ENCODE measurements around the gene RPS6KA4. TPM values are rescaled to one million over a fixed set of nuclear protein-coding genes. Genes with fewer than 3 reads are reported as not detected.

RPS6KA4 gene
- total RNA-seq, 1 donor from 2014 or later: 12.7 TPM

DNA sequence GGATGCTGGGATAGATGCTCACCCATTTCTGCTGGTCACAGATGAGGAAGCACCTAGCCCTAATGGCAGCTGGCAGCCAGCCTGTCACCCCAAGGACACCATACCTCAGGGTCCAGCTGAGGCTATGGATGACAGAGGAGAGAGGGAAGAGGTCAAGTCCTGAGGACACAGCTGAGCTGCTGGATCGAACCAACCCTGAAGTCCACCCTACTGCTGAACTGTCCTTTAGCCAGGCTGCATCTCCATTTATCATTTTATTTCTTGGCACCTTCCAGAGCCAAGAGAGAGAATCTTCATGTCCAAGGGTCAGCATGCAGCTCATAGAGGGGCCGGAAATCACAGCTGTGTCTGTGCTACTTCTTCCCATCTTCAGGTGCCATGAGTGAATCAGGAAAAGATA, 30.9 kb downstream of the RPS6KA4 start:
- Histone ChIP-seq H3K36me3 (no peaks in the 10 kb centered on the region), H3K4me1 (no peaks in the 10 kb centered on the region), H3K27me3 (no peaks in the 10 kb centered on the region), H3K4me3 (no peak overlapping the region), H3K79me2 (ENCODE audit: low read depth) (no peaks in the 10 kb centered on the region), H3K9me3 (ENCODE audit: low read depth) (no peaks in the 10 kb centered on the region), H3F3A (ENCODE audit: low read depth) (no peaks in the 10 kb centered on the region), H3K9ac (no peak overlapping the region), H4K20me1 (ENCODE audit: low read depth) (no peaks in the 10 kb centered on the region), H2AFZ (replicated peaks) (no peak overlapping the region), H3K4me2 (no peak overlapping the region), H3K27ac (no peak overlapping the region)
- Mint-ChIP-seq H3K4me1 (peaks cover 10% of the 10 kb centered on the region), H3K4me3 (no peak overlapping the region), H3K27me3 (ENCODE audit: insufficient read depth, low read depth) (peaks cover 19% of the 10 kb centered on the region), H3K36me3 (no peaks in the 10 kb centered on the region), H3K9me3 (no peaks in the 10 kb centered on the region), H3K27ac (no peak overlapping the region)
- no peak for DNase-seq (ENCODE audit: low spot score)
- TF ChIP-seq EZH2phosphoT487 (IDR thresholded peaks at IDR 0.05): no peak
- no peak for TF ChIP-seq EZH2 (IDR thresholded peaks at IDR 0.05)
- TF ChIP-seq, protein P1, sequence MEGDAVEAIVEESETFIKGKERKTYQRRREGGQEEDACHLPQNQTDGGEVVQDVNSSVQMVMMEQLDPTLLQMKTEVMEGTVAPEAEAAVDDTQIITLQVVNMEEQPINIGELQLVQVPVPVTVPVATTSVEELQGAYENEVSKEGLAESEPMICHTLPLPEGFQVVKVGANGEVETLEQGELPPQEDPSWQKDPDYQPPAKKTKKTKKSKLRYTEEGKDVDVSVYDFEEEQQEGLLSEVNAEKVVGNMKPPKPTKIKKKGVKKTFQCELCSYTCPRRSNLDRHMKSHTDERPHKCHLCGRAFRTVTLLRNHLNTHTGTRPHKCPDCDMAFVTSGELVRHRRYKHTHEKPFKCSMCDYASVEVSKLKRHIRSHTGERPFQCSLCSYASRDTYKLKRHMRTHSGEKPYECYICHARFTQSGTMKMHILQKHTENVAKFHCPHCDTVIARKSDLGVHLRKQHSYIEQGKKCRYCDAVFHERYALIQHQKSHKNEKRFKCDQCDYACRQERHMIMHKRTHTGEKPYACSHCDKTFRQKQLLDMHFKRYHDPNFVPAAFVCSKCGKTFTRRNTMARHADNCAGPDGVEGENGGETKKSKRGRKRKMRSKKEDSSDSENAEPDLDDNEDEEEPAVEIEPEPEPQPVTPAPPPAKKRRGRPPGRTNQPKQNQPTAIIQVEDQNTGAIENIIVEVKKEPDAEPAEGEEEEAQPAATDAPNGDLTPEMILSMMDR (IDR thresholded peaks at IDR 0.05): no peak

DNA sequence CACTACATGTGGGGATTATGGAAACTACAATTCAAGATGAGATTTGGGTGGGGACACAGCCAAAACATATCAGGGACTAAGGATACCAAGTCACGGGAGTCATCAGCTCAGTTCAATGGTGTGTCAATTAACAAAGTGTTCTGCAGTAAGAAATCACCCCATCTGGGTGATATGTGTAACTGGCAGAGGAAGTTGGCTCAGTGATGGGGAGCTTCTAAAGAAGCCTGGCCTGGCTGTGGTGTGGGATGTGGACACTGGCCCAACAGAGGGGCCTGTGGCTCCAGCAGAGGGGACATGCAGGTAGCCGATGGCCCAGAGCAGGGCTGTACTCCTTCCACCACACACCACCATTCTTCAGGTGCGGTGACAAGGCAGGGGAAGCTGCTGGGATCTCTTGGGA, 31.6 kb downstream of the RPS6KA4 start:
- H4K20me1 ChIP-seq (ENCODE audit: low read depth): no peaks in the 10 kb centered on the region
- peaks cover 20% of the 10 kb centered on the region for H3K27me3 Mint-ChIP-seq (ENCODE audit: insufficient read depth, low read depth)
- peaks cover 1% of the 10 kb centered on the region for H3K4me1 ChIP-seq
- H3F3A ChIP-seq (ENCODE audit: low read depth): peaks cover 1% of the 10 kb centered on the region
- DNase-seq (ENCODE audit: low spot score): no peak
- H3K27me3 ChIP-seq: no peaks in the 10 kb centered on the region
- no peaks in the 10 kb centered on the region for H3K79me2 ChIP-seq (ENCODE audit: low read depth)
- no peak overlapping the region for H2AFZ ChIP-seq (replicated peaks)
- no peak for TF ChIP-seq EZH2 (IDR thresholded peaks at IDR 0.05)
- H3K4me3 ChIP-seq: no peak overlapping the region
- H3K4me1 Mint-ChIP-seq: peaks cover 13% of the 10 kb centered on the region
- no peaks in the 10 kb centered on the region for H3K9me3 Mint-ChIP-seq
- H3K4me2 ChIP-seq: no peak overlapping the region
- no peaks in the 10 kb centered on the region for H3K36me3 ChIP-seq
- H3K9ac ChIP-seq: no peak overlapping the region
- H3K27ac Mint-ChIP-seq: no peak overlapping the region
- H3K4me3 Mint-ChIP-seq: no peak overlapping the region
- no peaks in the 10 kb centered on the region for H3K9me3 ChIP-seq (ENCODE audit: low read depth)
- no peak overlapping the region for H3K27ac ChIP-seq
- H3K36me3 Mint-ChIP-seq: no peaks in the 10 kb centered on the region

DNA sequence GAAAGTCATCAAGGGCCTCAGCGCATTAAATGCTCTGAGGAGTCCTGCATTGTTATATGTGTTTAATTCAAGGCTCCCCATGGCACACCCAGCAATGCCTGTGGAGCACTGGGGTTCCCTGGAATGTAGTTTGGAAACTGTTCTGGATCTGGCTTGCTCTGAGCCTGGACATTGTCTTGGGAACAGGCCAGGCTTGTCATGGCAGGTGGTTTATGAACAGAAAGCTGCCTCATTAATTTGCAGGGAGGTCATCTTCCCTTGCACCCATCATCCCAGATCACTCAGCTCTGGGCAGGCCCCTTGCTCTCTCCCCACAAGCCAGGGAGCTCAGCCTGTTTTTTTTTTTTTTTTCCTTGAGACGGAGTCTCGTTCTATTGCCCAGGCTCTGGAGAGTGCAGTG, 32.9 kb downstream of the RPS6KA4 start:
- Mint-ChIP-seq H3K9me3 (no peaks in the 10 kb centered on the region), H3K36me3 (no peaks in the 10 kb centered on the region), H3K27ac (no peak overlapping the region), H3K4me1 (peaks cover 23% of the 10 kb centered on the region), H3K27me3 (ENCODE audit: insufficient read depth, low read depth) (peaks cover 20% of the 10 kb centered on the region), H3K4me3 (no peak overlapping the region)
- no peaks in the 10 kb centered on the region for H3K9me3 ChIP-seq (ENCODE audit: low read depth)
- no peaks in the 10 kb centered on the region for H3K79me2 ChIP-seq (ENCODE audit: low read depth)
- H2AFZ ChIP-seq (replicated peaks): no peak overlapping the region
- DNase-seq (ENCODE audit: low spot score): no peak
- no peak overlapping the region for H3K27ac ChIP-seq
- H3K4me1 ChIP-seq: peaks cover 12% of the 10 kb centered on the region
- no peaks in the 10 kb centered on the region for H4K20me1 ChIP-seq (ENCODE audit: low read depth)
- no peak overlapping the region for H3K9ac ChIP-seq
- TF ChIP-seq EZH2phosphoT487 (IDR thresholded peaks at IDR 0.05) (no peak), EZH2 (IDR thresholded peaks at IDR 0.05) (no peak)
- TF ChIP-seq, protein P1 (IDR thresholded peaks at IDR 0.05): no peak
- H3K4me2 ChIP-seq: no peak overlapping the region
- H3F3A ChIP-seq (ENCODE audit: low read depth): peaks cover 12% of the 10 kb centered on the region
- no peak overlapping the region for H3K4me3 ChIP-seq
- no peaks in the 10 kb centered on the region for H3K27me3 ChIP-seq
- H3K36me3 ChIP-seq: no peaks in the 10 kb centered on the region

DNA sequence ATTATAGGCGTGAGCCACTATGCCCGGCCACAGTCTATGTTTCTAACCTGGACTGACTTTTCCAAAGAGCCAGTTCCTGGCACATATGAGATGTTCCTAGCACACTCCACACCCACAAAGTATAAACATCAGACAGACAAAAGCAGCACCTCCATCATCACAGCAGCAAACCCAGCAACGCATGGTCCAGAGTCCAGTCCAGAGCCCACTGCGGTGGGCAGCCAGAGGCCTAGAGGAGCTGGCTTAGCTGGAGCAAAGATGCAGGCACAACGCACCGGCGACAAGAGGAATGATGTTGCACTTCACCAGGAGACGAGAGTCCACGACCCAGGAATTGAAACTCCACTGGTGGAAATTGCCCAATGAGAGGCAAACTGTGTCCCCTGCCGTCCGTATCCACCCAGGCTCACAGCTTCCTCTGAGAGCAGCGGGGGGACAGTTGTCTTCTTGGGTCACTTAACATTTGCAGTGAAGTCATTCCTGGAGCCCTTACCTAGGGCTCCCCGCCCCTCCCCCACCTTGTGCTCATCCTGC, 36.6 kb downstream of the RPS6KA4 start:
- Histone ChIP-seq H3K9ac (no peak overlapping the region), H3K27ac (no peak overlapping the region), H3K79me2 (ENCODE audit: low read depth) (no peaks in the 10 kb centered on the region), H2AFZ (replicated peaks) (peak overlapping the region; percentile 91), H4K20me1 (ENCODE audit: low read depth) (no peaks in the 10 kb centered on the region), H3K27me3 (no peaks in the 10 kb centered on the region), H3K4me3 (no peak overlapping the region), H3K9me3 (ENCODE audit: low read depth) (no peaks in the 10 kb centered on the region), H3K4me2 (peak overlapping the region; percentile 58), H3K36me3 (no peaks in the 10 kb centered on the region), H3K4me1 (peaks cover 12% of the 10 kb centered on the region), H3F3A (ENCODE audit: low read depth) (peaks cover 12% of the 10 kb centered on the region)
- Mint-ChIP-seq H3K27me3 (ENCODE audit: insufficient read depth, low read depth) (peaks cover 15% of the 10 kb centered on the region), H3K4me1 (peaks cover 26% of the 10 kb centered on the region), H3K36me3 (no peaks in the 10 kb centered on the region), H3K4me3 (peak overlapping the region; percentile 69), H3K27ac (peak overlapping the region; percentile 42), H3K9me3 (peaks cover 2% of the 10 kb centered on the region)
- DNase-seq (ENCODE audit: low spot score): no peak
- TF ChIP-seq, protein P1 (IDR thresholded peaks at IDR 0.05): no peak
- TF ChIP-seq EZH2phosphoT487 (IDR thresholded peaks at IDR 0.05) (no peak), EZH2 (IDR thresholded peaks at IDR 0.05) (no peak)
